AG09309 (cell line): Measurements from ENCODE around the gene SPON2.

ENCODE experiments used
- DNase-seq: peaks from one replicate; pipeline ENCODE4 v3.0.0-alpha.2; 2010; ENCODE audit warnings: low read depth
- H3K4me3 ChIP-seq: 2 replicates; pipeline ENCODE4 v1.5.1; 2011; ENCODE audit warnings: mild to moderate bottlenecking, low read depth, low read length, moderate library complexity; ENCODE audit not compliant: control insufficient read depth
- TF ChIP-seq, protein P1 (sequence below): IDR thresholded peaks from 2 replicates; pipeline ENCODE4 v1.5.1; 2011; ENCODE audit warnings: mild to moderate bottlenecking, low read depth, low read length, inconsistent platforms; ENCODE audit not compliant: insufficient read depth, control insufficient read depth; ENCODE audit errors: missing control alignments

Gene SPON2

DNA sequence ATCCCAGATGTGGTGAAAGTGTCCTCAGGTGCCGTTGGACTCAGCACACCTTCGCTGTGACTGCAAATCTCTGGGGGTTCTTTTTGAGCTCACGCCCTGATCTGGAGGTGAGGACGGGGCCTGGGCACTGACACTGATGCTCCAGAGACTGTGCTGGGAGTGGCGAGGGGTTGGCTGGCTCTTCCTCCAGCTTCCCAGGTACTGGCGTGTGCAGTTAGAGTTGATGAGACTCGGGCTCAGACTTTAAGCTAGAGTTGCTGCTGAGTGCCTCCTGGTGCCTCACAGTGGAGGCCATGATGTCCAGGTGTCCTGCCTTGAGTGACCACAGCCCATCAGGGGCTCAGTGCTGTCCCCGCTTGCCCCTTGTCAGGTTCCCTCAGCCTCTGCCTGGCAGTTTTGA lies 16.3 kb downstream of the SPON2 start:
- H3K4me3 ChIP-seq: no peak overlapping the region
- TF ChIP-seq, protein P1, sequence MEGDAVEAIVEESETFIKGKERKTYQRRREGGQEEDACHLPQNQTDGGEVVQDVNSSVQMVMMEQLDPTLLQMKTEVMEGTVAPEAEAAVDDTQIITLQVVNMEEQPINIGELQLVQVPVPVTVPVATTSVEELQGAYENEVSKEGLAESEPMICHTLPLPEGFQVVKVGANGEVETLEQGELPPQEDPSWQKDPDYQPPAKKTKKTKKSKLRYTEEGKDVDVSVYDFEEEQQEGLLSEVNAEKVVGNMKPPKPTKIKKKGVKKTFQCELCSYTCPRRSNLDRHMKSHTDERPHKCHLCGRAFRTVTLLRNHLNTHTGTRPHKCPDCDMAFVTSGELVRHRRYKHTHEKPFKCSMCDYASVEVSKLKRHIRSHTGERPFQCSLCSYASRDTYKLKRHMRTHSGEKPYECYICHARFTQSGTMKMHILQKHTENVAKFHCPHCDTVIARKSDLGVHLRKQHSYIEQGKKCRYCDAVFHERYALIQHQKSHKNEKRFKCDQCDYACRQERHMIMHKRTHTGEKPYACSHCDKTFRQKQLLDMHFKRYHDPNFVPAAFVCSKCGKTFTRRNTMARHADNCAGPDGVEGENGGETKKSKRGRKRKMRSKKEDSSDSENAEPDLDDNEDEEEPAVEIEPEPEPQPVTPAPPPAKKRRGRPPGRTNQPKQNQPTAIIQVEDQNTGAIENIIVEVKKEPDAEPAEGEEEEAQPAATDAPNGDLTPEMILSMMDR: no peak
- no peak for DNase-seq

DNA sequence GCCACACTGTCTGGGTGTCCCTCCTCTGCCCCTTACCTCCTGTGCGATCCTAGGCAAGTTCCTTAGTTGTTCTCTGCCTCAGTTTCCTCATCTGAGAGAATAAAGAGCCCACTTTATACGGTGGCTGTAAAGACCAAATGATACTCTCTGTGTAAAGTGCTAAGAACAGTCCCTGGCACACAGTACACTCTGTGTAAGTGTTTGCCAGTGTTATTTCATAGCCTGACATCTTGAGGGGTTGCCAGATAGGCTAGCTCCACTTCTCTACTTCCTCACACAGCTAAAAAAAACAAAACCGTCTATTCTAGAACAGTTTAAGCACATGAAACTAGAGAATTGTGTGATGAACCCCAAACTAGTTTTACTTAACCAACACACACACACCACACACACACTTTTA lies 17.1 kb downstream of the SPON2 start:
- TF ChIP-seq, protein P1: no peak
- no peak for DNase-seq
- no peak overlapping the region for H3K4me3 ChIP-seq

DNA sequence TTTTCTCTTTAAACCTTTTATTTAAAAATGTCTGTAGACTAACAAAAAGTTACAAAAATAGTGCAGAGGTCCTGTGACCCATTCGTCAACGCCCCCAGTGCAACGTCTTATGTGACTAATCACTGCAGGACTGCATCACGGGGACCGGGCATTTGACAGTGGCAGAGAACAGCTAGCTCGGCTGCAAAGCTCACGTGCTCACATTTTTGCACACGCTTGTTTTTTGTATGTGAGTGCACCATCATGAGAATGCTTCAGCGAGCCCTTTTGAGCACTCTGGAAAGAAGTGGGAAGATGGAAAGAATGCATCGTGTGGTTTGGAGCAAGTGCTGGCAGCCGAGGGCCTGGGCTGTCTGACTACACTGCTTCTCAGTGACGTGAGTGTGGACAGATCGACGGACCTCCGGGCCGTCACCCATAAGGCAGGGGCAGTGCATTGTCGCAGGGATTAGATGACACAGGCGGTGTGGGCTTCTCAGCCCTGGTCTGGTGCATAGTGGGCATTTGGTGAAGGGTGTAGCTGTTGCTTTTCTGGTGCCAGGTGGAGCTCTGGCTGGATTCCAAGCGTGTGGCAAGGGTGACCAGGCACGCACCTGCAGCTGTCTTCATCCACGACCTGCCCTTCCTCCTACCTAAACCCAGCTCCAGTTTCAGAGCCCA lies 17.7 kb downstream of the SPON2 start:
- TF ChIP-seq, protein P1: no peak
- peak; percentile 17 for DNase-seq
- no peak overlapping the region for H3K4me3 ChIP-seq

DNA sequence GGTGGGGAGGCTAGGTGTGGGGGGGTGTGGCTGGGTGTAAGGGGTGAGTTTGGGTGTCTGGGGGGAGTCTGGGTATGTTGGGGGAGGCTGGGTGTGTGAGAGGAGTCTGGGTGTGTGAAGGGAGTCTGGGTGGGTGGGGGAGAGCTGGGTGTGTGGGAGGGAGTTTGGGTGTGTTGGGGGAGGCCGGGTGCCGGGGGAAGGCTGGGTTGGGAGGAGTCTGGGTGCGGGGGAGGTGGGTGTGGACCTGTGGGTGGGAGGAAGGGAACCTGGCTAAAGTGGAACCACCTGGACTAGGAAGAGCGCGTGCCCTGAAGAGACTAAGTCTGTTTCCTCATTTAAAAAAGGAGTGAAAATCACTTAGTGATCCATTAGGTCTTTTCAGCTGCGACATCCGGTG lies 18.3 kb downstream of the SPON2 start:
- no peak overlapping the region for H3K4me3 ChIP-seq
- no peak for DNase-seq
- TF ChIP-seq, protein P1: no peak

DNA sequence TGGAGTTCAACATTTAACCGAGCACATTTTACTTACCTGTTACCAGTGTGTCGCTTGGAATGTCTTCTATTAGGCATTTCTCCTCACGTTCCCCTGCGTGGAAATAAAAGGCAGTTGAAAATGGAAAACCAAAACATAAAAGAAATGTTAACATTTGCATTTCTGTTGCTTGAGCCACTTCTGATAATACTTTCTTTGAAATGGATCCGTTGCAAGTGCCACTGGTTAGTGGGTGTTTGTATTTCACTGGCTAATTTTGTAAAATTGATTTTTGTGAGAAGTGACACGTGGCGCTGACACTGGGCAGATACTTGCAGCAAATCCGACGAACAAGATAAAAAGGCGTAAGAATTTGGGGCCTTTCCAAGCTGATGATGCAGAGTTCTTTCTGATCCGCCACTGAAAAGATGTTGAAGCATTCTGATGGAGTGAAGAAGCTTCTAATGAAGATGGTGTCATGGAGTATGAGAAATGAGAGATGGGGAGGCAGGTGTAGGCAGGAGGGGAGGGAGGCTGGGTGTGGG lies 18.8 kb downstream of the SPON2 start:
- H3K4me3 ChIP-seq: no peak overlapping the region
- no peak for DNase-seq
- TF ChIP-seq, protein P1: no peak

DNA sequence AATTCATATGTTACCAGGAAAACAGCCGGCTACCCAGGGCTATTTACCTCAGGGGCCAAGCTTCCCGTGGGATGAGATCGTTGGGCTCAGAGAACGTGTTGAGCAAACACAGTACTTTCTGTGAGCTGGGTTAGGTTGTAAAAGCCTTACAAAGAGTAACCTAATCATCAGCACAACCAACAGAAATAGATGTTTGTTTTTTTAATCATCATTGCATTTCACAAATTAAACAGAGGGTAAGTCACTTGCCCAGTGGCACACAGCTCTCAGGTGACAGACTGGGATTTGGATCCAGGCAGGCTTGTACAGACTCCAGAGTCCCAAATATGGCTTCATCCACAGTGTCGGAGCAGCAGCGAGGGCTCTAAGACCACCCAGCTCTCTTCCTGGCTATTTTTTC lies 20.1 kb downstream of the SPON2 start:
- no peak for DNase-seq
- TF ChIP-seq, protein P1: no peak
- no peak overlapping the region for H3K4me3 ChIP-seq
